T-helper 1 cell treated with Interleukin-12 subunit alpha and Interleukin-12 subunit beta and Interleukin-4 antibody, amounts not matched to agents 30 μg/mL and 1 μg/mL, for 36 hours (primary cell): ENCODE data around the gene OOSP2.
"Not testable (repeated sequence)": the region's sequence is repeated elsewhere in the genome, so short reads cannot be mapped to it uniquely, and the experiment has no call there.

ENCODE experiments used
- H3K27ac Mint-ChIP-seq: one replicate; pipeline ENCODE4 v1.8.0; 2021; ENCODE audit warnings: mild to moderate bottlenecking, mixed read lengths
- H3K27me3 Mint-ChIP-seq: one replicate; pipeline ENCODE4 v1.8.0; 2021; ENCODE audit warnings: low read depth, mixed read lengths
- H3K36me3 Mint-ChIP-seq: one replicate; pipeline ENCODE4 v1.8.0; 2021; ENCODE audit warnings: low read depth, mixed read lengths
- H3K4me1 Mint-ChIP-seq: one replicate; pipeline ENCODE4 v1.8.0; 2021; ENCODE audit warnings: low read depth, mixed read lengths
- H3K4me3 Mint-ChIP-seq: one replicate; pipeline ENCODE4 v1.8.0; 2021; ENCODE audit warnings: mild to moderate bottlenecking, moderate library complexity, mixed read lengths
- H3K9me3 Mint-ChIP-seq: one replicate; pipeline ENCODE4 v1.8.0; 2021; ENCODE audit warnings: mixed read lengths

OOSP2 gene

DNA sequence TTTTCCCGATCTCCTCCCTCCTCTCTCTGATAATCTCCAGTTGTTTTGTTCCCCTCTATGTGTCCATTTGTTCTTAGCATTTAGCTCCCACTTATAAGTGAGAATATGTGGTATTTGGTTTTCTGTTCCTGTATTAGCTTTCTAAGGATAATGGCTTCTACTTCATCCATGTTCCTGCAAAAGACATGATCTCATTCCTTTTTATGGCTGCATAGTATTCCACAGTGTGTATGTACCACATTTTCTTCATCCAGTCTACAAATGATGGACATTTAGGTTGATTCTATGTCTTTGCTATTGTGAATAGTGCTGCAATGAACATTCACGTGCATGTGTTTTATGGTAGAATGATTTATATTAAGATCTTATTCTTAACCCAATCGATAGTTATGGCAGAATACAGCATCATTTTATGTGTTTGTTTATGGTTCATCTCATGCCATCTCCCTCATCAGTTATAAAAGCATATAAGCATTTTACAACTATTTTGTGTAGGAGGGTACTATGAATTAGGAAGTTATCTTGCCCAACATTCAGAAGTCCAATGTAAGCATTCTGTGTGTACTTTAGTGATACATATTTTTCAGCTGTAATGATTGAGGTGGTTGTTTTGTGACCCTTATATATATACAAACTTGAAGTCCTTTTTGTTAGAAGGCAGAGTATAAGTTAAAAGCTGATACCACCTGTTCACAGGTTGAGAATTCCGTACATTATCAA lies 19.5 kb downstream of the OOSP2 start:
- Mint-ChIP-seq H3K4me3 (no peak overlapping the region), H3K36me3 (no peaks in the 10 kb centered on the region), H3K27me3 (no peaks in the 10 kb centered on the region), H3K4me1 (peaks cover 1% of the 10 kb centered on the region), H3K9me3 (peaks cover 4% of the 10 kb centered on the region), H3K27ac (no peak overlapping the region)

DNA sequence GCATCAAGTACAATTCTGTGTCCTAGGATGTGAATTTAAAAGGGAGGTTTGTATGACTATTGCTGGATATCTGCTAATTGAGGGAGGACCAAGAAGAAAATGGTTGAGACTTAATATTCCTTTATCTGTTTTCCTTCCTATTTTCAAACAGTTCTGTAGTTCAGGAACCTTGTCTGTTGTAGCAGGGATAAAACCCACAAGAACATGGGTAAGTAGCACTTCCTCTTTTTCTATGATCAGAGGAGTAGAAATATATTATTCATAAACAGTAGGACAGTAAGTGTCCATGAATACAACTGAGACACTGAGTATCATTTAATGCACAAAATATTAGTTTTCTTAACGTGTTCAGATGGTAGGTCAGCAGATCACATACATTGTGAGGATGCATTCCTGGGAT lies 23.9 kb downstream of the OOSP2 start:
- Mint-ChIP-seq H3K4me1 (peaks cover 1% of the 10 kb centered on the region), H3K27me3 (no peaks in the 10 kb centered on the region), H3K36me3 (no peaks in the 10 kb centered on the region), H3K9me3 (peaks cover 4% of the 10 kb centered on the region), H3K4me3 (no peak overlapping the region), H3K27ac (no peak overlapping the region)

DNA sequence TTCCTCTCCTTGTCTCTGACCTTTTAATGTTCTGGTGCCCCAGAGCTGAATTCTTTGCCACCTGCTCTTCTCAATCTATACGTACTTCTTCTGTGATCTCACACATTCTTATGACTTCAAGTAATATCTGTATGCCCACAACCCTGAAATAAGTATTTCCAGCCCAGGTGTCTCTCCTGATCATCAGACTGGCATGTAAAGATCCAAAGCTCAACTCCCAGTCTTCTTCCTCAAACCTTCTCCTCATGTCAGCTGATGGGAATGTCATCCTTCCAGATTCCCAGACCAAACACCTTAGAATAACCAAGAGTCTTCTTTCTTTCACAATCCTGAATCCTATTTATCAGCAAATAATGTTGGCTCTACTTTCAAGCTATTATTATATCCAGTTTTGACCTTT lies 25.6 kb downstream of the OOSP2 start:
- no peak overlapping the region for H3K4me3 Mint-ChIP-seq
- H3K4me1 Mint-ChIP-seq = no peaks in the 10 kb centered on the region
- no peaks in the 10 kb centered on the region for H3K27me3 Mint-ChIP-seq
- no peak overlapping the region for H3K27ac Mint-ChIP-seq
- no peaks in the 10 kb centered on the region for H3K36me3 Mint-ChIP-seq
- H3K9me3 Mint-ChIP-seq = no peaks in the 10 kb centered on the region

DNA sequence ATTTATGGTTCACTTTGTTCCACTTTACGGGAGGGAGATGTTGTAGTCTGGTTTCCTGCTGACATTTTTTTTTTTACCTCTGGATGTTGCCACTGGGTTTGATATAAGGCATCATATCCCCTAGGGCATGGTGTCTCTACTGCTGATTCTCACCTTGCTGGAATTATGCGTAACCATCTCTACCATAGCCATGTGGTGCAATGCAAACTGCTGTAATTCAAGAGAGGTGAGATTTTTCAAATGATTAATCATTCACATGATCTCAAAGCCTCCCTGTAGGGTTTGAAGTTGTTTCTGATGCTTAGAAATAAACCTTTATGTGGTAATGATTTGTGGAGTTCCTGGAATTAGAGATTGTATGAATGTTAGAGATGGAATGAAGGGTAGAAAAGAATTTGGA lies 29.2 kb downstream of the OOSP2 start:
- H3K4me1 Mint-ChIP-seq = no peaks in the 10 kb centered on the region
- no peak overlapping the region for H3K4me3 Mint-ChIP-seq
- H3K9me3 Mint-ChIP-seq = no peaks in the 10 kb centered on the region
- no peaks in the 10 kb centered on the region for H3K27me3 Mint-ChIP-seq
- H3K27ac Mint-ChIP-seq = no peak overlapping the region
- no peaks in the 10 kb centered on the region for H3K36me3 Mint-ChIP-seq

DNA sequence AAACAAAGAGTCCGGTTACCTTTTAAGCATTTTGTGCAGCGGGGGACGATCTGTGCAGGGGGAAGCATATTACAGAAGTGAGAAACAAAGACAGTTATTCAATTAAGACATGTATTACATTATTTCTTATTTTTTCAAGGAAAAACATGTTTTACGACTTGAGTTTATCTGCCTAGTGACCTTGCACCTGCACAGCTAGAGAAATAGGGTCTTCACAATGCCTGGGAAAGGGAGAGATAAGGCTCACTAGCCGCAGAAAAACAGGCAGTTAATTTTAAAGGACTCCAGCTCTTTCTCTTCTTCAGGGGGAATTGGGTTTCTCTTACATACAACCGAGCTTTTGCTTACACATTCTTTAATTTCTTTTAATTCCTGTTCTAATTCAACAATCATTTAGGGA lies 31.4 kb downstream of the OOSP2 start:
- H3K27me3 Mint-ChIP-seq, H3K4me1 Mint-ChIP-seq, H3K27ac Mint-ChIP-seq, H3K4me3 Mint-ChIP-seq, H3K36me3 Mint-ChIP-seq, H3K9me3 Mint-ChIP-seq: not testable (repeated sequence)

DNA sequence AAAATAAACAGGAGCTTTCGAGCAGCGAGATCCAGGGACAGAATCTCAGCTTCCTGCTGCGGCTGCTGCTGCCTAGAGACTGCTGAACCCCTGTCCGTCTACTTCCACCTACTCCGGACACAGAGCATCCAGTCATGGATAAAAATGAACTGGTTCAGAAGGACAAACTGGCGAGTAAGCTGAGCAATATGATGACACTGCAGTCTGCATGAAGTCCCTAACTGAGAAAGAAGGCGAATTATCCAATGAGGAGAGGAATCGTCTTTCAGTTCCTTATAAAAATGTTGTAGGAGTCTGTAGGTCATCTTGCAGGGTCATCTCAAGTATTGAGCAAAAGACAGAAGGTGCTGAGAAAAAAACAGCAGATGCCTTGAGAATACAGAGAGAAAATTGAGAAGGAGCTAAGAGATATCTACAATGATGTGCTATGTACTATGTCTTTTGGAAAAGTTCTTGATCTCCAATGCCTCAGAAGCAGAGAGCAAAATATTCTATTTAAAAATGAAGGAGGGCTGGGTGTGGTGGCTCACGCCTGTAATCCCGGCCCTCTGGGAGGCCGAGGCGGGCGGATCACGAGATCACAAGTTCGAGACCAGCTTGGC lies 37.1 kb downstream of the OOSP2 start:
- Mint-ChIP-seq H3K4me3 (no peak overlapping the region), H3K9me3 (no peaks in the 10 kb centered on the region), H3K36me3 (no peaks in the 10 kb centered on the region), H3K4me1 (no peaks in the 10 kb centered on the region), H3K27ac (no peak overlapping the region), H3K27me3 (no peaks in the 10 kb centered on the region)

DNA sequence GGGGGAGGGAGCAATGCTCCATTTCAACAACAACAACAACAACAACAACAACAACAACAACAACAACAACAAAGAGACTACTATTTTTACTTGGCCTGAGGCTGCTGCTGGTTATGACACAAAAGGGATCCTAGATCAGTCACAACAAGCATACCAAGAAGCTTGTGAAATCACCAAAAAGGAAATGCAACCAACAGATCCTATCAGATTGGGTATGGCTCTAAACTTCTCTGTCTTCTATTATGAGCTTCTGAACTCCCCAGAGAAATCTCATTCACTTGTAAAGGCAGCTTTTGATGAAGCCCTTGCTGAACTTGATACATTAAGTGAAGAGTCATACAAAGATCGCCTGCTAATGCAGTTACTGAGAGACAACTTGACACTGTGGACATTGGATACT lies 37.8 kb downstream of the OOSP2 start:
- Mint-ChIP-seq H3K27ac (no peak overlapping the region), H3K36me3 (no peaks in the 10 kb centered on the region), H3K9me3 (no peaks in the 10 kb centered on the region), H3K4me3 (no peak overlapping the region), H3K27me3 (no peaks in the 10 kb centered on the region), H3K4me1 (no peaks in the 10 kb centered on the region)

DNA sequence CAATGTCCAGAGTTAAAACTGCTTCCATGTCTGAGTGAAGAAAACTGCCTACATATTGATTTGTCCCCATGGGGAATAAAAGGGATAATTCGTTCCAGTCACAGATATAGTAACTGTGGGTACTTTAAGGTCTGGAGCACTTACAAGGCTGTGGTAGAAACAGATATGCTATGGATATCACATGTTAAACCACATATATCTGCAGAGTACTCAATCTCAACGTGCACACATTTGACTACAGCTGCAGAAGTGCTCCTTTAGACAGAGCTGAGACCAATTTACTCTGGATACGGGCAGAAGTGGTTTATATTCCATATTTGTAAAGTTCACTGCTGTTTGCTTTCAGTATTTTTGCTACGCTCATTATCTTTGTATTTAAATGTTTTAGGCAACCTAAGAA lies 38.5 kb downstream of the OOSP2 start:
- Mint-ChIP-seq H3K36me3 (no peaks in the 10 kb centered on the region), H3K27me3 (no peaks in the 10 kb centered on the region), H3K4me3 (no peak overlapping the region), H3K4me1 (no peaks in the 10 kb centered on the region), H3K27ac (no peak overlapping the region), H3K9me3 (no peaks in the 10 kb centered on the region)

DNA sequence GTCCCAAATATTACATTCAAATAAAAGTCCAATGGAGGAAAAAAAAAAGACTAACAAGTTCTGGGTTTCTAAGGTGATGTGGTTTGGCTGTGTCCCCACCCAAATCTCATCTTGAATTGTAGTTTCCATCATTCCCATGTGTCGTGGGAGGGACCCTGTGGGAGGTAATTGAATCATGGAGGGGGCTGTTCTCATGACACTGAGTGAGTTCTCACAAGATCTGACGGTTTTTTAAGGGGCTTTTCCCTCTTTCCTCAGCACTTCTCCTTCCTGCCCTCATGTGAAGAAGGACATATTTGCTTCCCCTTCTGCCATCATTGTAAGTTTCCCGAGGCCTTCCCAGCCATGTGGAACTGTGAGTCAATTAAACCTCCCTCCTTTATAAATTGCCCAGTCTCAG lies 40.3 kb downstream of the OOSP2 start:
- Mint-ChIP-seq H3K4me1 (no peaks in the 10 kb centered on the region), H3K9me3 (no peaks in the 10 kb centered on the region), H3K27me3 (no peaks in the 10 kb centered on the region), H3K27ac (no peak overlapping the region), H3K4me3 (no peak overlapping the region), H3K36me3 (no peaks in the 10 kb centered on the region)

DNA sequence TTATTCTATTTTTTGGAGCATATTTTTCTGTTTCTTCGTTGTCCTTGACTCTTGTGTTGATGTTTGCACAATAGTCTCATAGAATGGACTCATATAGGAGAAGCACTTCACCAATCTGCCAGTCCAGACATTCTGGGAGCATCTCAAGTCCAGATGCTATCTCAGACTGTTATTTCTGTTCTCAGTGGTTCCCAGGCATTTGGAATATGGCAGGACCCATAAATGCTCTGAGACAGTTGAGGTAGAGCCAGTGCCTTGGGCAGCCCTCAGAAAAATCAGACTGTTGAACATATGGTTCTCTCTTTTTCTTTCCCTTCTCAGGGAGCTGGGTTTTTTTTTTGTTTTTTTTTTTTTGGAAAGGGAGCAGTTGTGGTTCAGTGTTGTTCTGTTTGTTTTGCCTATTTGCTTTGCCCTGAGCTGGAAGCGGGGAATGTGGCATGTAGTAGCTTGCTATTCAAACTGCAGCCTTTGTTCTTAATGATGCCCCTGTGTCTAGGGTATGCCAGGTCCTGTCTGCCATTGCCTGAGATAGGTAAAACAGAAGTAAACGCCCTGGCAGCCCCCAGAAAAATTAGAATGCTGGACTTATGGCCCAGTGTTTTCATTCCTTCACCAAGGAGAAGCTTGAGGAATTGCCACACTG lies 44.5 kb downstream of the OOSP2 start:
- Mint-ChIP-seq H3K4me1 (no peaks in the 10 kb centered on the region), H3K9me3 (no peaks in the 10 kb centered on the region), H3K4me3 (no peak overlapping the region), H3K27ac (no peak overlapping the region), H3K36me3 (no peaks in the 10 kb centered on the region), H3K27me3 (no peaks in the 10 kb centered on the region)

DNA sequence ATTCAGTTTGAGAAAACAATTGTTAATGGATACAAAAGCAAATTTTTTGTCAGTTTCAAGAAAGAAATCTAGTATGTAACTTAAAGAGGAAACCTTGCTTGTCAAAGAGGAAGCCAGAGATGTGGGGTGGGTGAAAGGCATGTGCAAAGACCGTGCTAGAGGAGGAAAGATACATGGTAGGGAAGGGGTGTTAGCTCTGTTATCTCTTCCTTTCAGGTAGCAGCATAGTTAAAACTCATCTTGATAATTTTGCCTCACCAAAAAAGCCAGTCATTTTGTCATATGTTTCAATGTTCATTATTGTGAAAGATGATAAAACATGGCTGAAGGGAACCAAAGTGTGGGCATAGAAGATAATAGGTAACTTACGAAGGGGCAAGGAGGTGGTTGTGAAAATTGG lies 45.7 kb downstream of the OOSP2 start:
- H3K27ac Mint-ChIP-seq = no peak overlapping the region
- H3K4me1 Mint-ChIP-seq = no peaks in the 10 kb centered on the region
- no peak overlapping the region for H3K4me3 Mint-ChIP-seq
- no peaks in the 10 kb centered on the region for H3K27me3 Mint-ChIP-seq
- no peaks in the 10 kb centered on the region for H3K9me3 Mint-ChIP-seq
- no peaks in the 10 kb centered on the region for H3K36me3 Mint-ChIP-seq

DNA sequence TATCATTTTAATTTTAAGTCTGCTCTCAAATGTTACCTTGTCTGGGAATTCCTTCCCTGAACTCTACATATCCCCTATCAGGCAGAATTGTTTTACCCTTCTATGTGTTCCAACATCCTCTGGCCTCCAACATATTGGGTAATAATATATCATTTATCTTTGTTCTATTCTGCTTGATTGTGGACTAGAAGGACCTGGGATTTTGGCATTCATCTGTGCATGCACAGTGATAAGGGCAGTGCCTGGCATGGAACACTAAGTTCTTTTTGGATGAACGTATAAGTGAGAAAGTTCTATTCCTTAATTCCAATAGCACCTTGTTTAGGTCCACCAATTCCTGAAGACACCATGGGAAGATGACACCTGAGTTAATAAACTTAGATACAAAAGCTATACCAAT lies 47.0 kb downstream of the OOSP2 start:
- Mint-ChIP-seq H3K4me1 (no peaks in the 10 kb centered on the region), H3K27ac (no peak overlapping the region), H3K27me3 (no peaks in the 10 kb centered on the region), H3K36me3 (no peaks in the 10 kb centered on the region), H3K4me3 (no peak overlapping the region), H3K9me3 (no peaks in the 10 kb centered on the region)

DNA sequence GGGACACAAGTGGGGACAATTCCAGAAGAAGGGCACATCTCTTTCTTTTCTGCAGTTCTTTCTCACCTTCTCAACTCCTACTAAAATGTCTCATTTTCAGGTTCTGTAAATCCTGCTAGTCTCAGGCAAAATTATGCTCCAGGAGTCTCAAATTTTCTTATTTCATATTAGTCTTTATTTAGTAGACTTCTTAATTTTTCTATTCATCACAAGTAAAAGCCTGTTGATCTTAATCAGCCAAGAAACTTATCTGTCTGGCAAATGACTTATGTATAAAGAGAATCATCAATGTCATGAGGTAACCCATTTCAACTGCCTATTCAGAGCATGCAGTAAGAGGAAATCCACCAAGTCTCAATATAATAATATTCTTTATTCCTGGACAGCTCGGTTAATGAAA lies 48.2 kb downstream of the OOSP2 start, which contains the start of gene MS4A2:
Gene MS4A2, plus strand, starts transcription at position 301 of the 400 bp plus-strand sequence. CDS start 102 bp downstream, outside the sequence.
- Mint-ChIP-seq H3K4me3 (no peak within 1 kb of the TSS), H3K27ac (no peak within 1 kb of the TSS), H3K36me3 (no peaks in the 10 kb centered on the region), H3K9me3 (no peaks in the 10 kb centered on the region), H3K27me3 (no peaks in the 10 kb centered on the region), H3K4me1 (no peaks in the 10 kb centered on the region)

DNA sequence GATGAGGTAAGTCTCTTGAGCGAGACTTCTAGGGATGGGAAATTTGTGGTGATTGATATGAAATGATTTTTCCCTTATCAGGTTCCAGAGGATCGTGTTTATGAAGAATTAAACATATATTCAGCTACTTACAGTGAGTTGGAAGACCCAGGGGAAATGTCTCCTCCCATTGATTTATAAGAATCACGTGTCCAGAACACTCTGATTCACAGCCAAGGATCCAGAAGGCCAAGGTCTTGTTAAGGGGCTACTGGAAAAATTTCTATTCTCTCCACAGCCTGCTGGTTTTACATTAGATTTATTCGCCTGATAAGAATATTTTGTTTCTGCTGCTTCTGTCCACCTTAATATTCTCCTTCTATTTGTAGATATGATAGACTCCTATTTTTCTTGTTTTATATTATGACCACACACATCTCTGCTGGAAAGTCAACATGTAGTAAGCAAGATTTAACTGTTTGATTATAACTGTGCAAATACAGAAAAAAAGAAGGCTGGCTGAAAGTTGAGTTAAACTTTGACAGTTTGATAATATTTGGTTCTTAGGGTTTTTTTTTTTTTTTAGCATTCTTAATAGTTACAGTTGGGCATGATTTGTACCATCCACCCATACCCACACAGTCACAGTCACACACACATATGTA lies 55.4 kb downstream of the OOSP2 start:
- no peaks in the 10 kb centered on the region for H3K4me1 Mint-ChIP-seq
- no peak overlapping the region for H3K27ac Mint-ChIP-seq
- H3K27me3 Mint-ChIP-seq = peaks cover 3% of the 10 kb centered on the region
- no peak overlapping the region for H3K4me3 Mint-ChIP-seq
- H3K9me3 Mint-ChIP-seq = no peaks in the 10 kb centered on the region
- H3K36me3 Mint-ChIP-seq = no peaks in the 10 kb centered on the region

DNA sequence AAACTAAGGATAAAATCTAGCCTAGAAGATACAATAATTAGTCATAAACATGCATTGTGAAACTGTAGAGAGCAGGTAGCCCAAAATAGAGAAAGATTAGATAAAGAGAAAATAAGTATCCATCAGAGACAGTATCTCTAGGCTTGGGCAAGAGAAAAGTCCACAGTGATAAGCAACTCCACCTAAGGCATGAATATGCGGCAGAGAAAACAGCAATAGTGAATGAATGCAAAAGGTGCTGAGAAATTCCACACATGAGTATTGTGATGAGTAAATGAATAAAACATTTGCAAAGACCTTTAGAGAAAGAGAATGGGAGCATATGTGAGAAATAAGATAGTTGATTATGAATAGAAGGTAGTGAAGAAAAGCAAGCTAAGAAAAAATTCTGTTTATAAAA lies 57.0 kb downstream of the OOSP2 start:
- no peaks in the 10 kb centered on the region for H3K36me3 Mint-ChIP-seq
- no peak overlapping the region for H3K4me3 Mint-ChIP-seq
- H3K4me1 Mint-ChIP-seq = no peaks in the 10 kb centered on the region
- peaks cover 3% of the 10 kb centered on the region for H3K27me3 Mint-ChIP-seq
- H3K27ac Mint-ChIP-seq = no peak overlapping the region
- H3K9me3 Mint-ChIP-seq = no peaks in the 10 kb centered on the region
